Lower leg skin (tissue), 4 donors: ENCODE measurements around the gene LCLAT1. TPM values are rescaled to one million over a fixed set of nuclear protein-coding genes. Genes with fewer than 3 reads are reported as not detected.
A peak's percentile ranks its signal among the peaks of the same experiment; 100 is the strongest.

Source experiments
- DNase-seq, 2 donors: peaks; one replicate each; pipeline ENCODE4 v3.0.0-alpha.2; 2019; ENCODE audit warnings: low spot score in 2 of 2
- H3K4me3 ChIP-seq: fragments of 200-600 bp; sonication (generic); 2 replicates; pipeline ENCODE4 v1.5.1; 2017; ENCODE audit warnings: mild to moderate bottlenecking, low read depth; ENCODE audit not compliant: poor library complexity, severe bottlenecking
- CTCF ChIP-seq, 3 donors: fragments of 450-650 bp; IDR thresholded peaks; one replicate each; pipeline ENCODE4 v1.5.1; 2016; ENCODE audit warnings: antibody characterized with exemption in 3 of 3, mild to moderate bottlenecking in 3 of 3, moderate library complexity in 2 of 3
- POLR2A ChIP-seq, 2 donors: fragments of 450-650 bp; IDR thresholded peaks; one replicate each; pipeline ENCODE4 v1.6.1; 2016 to 2017; ENCODE audit warnings: antibody characterized with exemption in 2 of 2, mild to moderate bottlenecking in 1 of 2, moderate library complexity in 1 of 2
- WGBS, 2 donors: methylation state at CpG; one replicate each; pipeline ENCODE4 v1.1.5; 2018; 5-methylcytosine and 5-hydroxymethylcytosine counted together
- intact Hi-C: fragments of 100-400 bp; cut with DNase I; formaldehyde crosslinking; loops from one replicate; pipeline ENCODE4 v1.15.0; 2023; ENCODE audit warnings: low total_unique reads
- total RNA-seq, 4 donors: library from RNA; depleted of rRNA; stranded (reverse); fragments of >200 nt; gene quantifications; one replicate each; pipeline ENCODE4 v1.1.0, GENCODE V29; 2016

Gene LCLAT1
- total RNA-seq, 4 donors from 2014 or later = 5.2 to 19.1 (median 12.0) TPM

GRCh38 chr2:30443081-30443480 lies 4.0 kb upstream of the LCLAT1 start:
- DNase-seq = no peak
- no peak overlapping the region for H3K4me3 ChIP-seq
- TF ChIP-seq POLR2A (IDR thresholded peaks at IDR 0.05) (no peak), CTCF (IDR thresholded peaks at IDR 0.05) (no peak)
- intact Hi-C loops = no loop called here

- intact Hi-C loops = no loop called here
- TF ChIP-seq POLR2A (IDR thresholded peaks at IDR 0.05) (no peak), CTCF (IDR thresholded peaks at IDR 0.05) (no peak)
- DNase-seq = no peak
- H3K4me3 ChIP-seq = no peak overlapping the region
- WGBS, 2 donors = 39 to 45% methylated on average over 3 of the region's 3 CpGs
These were observed 2.8 kb upstream of the LCLAT1 start for GRCh38 chr2:30444273-30444672.

- intact Hi-C loops = no loop called here
- DNase-seq = peak in 1 of 2 donors; percentile 50
- TF ChIP-seq POLR2A (IDR thresholded peaks at IDR 0.05) = no peak
- no peak for TF ChIP-seq CTCF (IDR thresholded peaks at IDR 0.05)
- 29 to 49% methylated on average over 6 of the region's 6 CpGs for WGBS, 2 donors
- no peak overlapping the region for H3K4me3 ChIP-seq
These were observed 1.7 kb upstream of the LCLAT1 start for GRCh38 chr2:30445266-30445821.

- intact Hi-C loops = no loop called here
- peak overlapping the region; percentile 83 for H3K4me3 ChIP-seq
- WGBS, 2 donors = 2 to 18% methylated on average over 12 of the region's 12 CpGs
- no peak for TF ChIP-seq POLR2A (IDR thresholded peaks at IDR 0.05)
- TF ChIP-seq CTCF (IDR thresholded peaks at IDR 0.05) = no peak
- no peak for DNase-seq
These were observed 371 bp upstream of the LCLAT1 start for GRCh38 chr2:30446602-30447148.

- 48 to 50% methylated on average over 4 of the region's 4 CpGs for WGBS, 2 donors
- intact Hi-C loops = no loop called here
- TF ChIP-seq POLR2A (IDR thresholded peaks at IDR 0.05) (no peak), CTCF (IDR thresholded peaks at IDR 0.05) (no peak)
- no peak for DNase-seq
- H3K4me3 ChIP-seq = no peak overlapping the region
These were observed 1.3 kb downstream of the LCLAT1 start for GRCh38 chr2:30448308-30448707.

GRCh38 chr2:30448866-30449265 lies 1.8 kb downstream of the LCLAT1 start:
- intact Hi-C loops = no loop called here
- TF ChIP-seq CTCF (IDR thresholded peaks at IDR 0.05) (no peak), POLR2A (IDR thresholded peaks at IDR 0.05) (no peak)
- no peak overlapping the region for H3K4me3 ChIP-seq
- no peak for DNase-seq
- 75 to 82% methylated on average over 2 of the region's 2 CpGs for WGBS, 2 donors
